GM18505 (cell line): ENCODE data around the gene GSAP.
A peak's percentile ranks its signal among the peaks of the same experiment; 100 is the strongest.

Experiments used
- ATAC-seq: cut with Tn5 transposase; IDR thresholded peaks from one replicate; pipeline ENCODE4 v1.9.1; 2021; ENCODE audit not compliant: unreplicated experiment
- POLR2A ChIP-seq: IDR thresholded peaks from 4 replicates; pipeline ENCODE4 v1.6.1; 2011; ENCODE audit warnings: borderline replicate concordance; ENCODE audit not compliant: insufficient read depth, insufficient read length; ENCODE audit errors: extremely low read depth

The GSAP gene

GRCh38 chr7:77409739-77410547 is 6.2 kb downstream of the GSAP start:
- ATAC-seq = no peak
- no peak for TF ChIP-seq POLR2A

- ATAC-seq = no peak
- TF ChIP-seq POLR2A = no peak
Observed at GRCh38 chr7:77409005-77409738, 7.0 kb downstream of the GSAP start.

- no peak for TF ChIP-seq POLR2A
- ATAC-seq = no peak
Observed at GRCh38 chr7:77407906-77408305, 8.2 kb downstream of the GSAP start.

- no peak for ATAC-seq
- no peak for TF ChIP-seq POLR2A
Observed at GRCh38 chr7:77406421-77406820, 9.7 kb downstream of the GSAP start.

GRCh38 chr7:77404641-77405040 is 11.5 kb downstream of the GSAP start:
- no peak for ATAC-seq

GRCh38 chr7:77403957-77404356 is 12.2 kb downstream of the GSAP start:
- no peak for TF ChIP-seq POLR2A
- no peak for ATAC-seq

More at GRCh38 chr7:77404641-77405040, 11.5 kb downstream of the GSAP start:
- no peak for TF ChIP-seq POLR2A

GRCh38 chr7:77402818-77403217 is 13.3 kb downstream of the GSAP start:
- ATAC-seq = no peak
- no peak for TF ChIP-seq POLR2A

- no peak for ATAC-seq
- no peak for TF ChIP-seq POLR2A
Observed at GRCh38 chr7:77401002-77401401, 15.1 kb downstream of the GSAP start.

- no peak for ATAC-seq
- TF ChIP-seq POLR2A = no peak
Observed at GRCh38 chr7:77399816-77400215, 16.3 kb downstream of the GSAP start.

- no peak for ATAC-seq
- TF ChIP-seq POLR2A = no peak
Observed at GRCh38 chr7:77396894-77397547, 19.1 kb downstream of the GSAP start.

GRCh38 chr7:77395626-77396025 is 20.5 kb downstream of the GSAP start:
- no peak for ATAC-seq
- no peak for TF ChIP-seq POLR2A

- TF ChIP-seq POLR2A = no peak
- ATAC-seq = no peak
Observed at GRCh38 chr7:77393954-77394353, 22.2 kb downstream of the GSAP start.

GRCh38 chr7:77393261-77393660 is 22.9 kb downstream of the GSAP start:
- peak; percentile 95 for ATAC-seq
- TF ChIP-seq POLR2A = no peak

GRCh38 chr7:77391230-77391629 is 24.9 kb downstream of the GSAP start:
- TF ChIP-seq POLR2A = no peak
- no peak for ATAC-seq

GRCh38 chr7:77388055-77388641 is 28.0 kb downstream of the GSAP start:
- no peak for TF ChIP-seq POLR2A
- ATAC-seq = no peak
